Karpas-422 (cell line): Measurements from ENCODE around the gene LCN1. TPM values are rescaled to one million over a fixed set of nuclear protein-coding genes. Genes with fewer than 3 reads are reported as not detected.

Source experiments
- DNase-seq: peaks from one replicate; pipeline ENCODE4 v3.0.0-alpha.2; 2015
- H2AFZ ChIP-seq: fragments of 200-600 bp; sonication (generic); 2 replicates; pipeline ENCODE4 v1.6.1; 2014; ENCODE audit warnings: antibody characterized with exemption, low read length, mixed read lengths
- H3K27ac ChIP-seq: fragments of 200-600 bp; sonication (generic); 2 replicates; pipeline ENCODE4 v1.5.1; 2014; ENCODE audit warnings: mild to moderate bottlenecking, low read length, moderate library complexity
- H3K27me3 ChIP-seq: fragments of 200-600 bp; sonication (generic); 2 replicates; pipeline ENCODE4 v1.6.1; 2014; ENCODE audit warnings: low read length, mixed read lengths
- H3K36me3 ChIP-seq: fragments of 200-600 bp; sonication (generic); 2 replicates; pipeline ENCODE4 v1.6.1; 2014; ENCODE audit warnings: low read length, mixed read lengths; ENCODE audit not compliant: insufficient read depth
- H3K4me1 ChIP-seq: fragments of 200-600 bp; sonication (generic); 2 replicates; pipeline ENCODE4 v1.6.1; 2014; ENCODE audit warnings: mild to moderate bottlenecking, low read length, mixed read lengths
- H3K4me2 ChIP-seq: fragments of 200-600 bp; sonication (generic); 2 replicates; pipeline ENCODE4 v1.6.1; 2014; ENCODE audit warnings: low read length, low read depth, mild to moderate bottlenecking; ENCODE audit not compliant: poor library complexity, severe bottlenecking
- H3K4me3 ChIP-seq: fragments of 200-600 bp; sonication (generic); 2 replicates; pipeline ENCODE4 v1.5.1; 2014; ENCODE audit warnings: mild to moderate bottlenecking, antibody characterized with exemption, low read length, mixed read lengths
- H3K79me2 ChIP-seq: fragments of 200-600 bp; sonication (generic); 2 replicates; pipeline ENCODE4 v1.6.1; 2014; ENCODE audit warnings: mild to moderate bottlenecking, low read length, mixed read lengths
- H3K9ac ChIP-seq: fragments of 200-600 bp; sonication (generic); 2 replicates; pipeline ENCODE4 v1.6.0; 2014; ENCODE audit warnings: low read length
- H3K9me2 ChIP-seq: fragments of 200-600 bp; sonication (generic), shearing (Covaris generic); replicated peaks from 2 replicates; pipeline ENCODE4 v1.6.0; 2014; ENCODE audit warnings: mild to moderate bottlenecking, low read length, moderate library complexity; ENCODE audit not compliant: insufficient read depth
- H3K9me3 ChIP-seq: fragments of 300-700, 200-600 bp; sonication (generic); 2 replicates; pipeline ENCODE4 v1.6.1; 2014; ENCODE audit warnings: low read length, mixed read lengths
- H4K20me1 ChIP-seq: fragments of 200-600 bp; sonication (generic); 2 replicates; pipeline ENCODE4 v1.6.1; 2014; ENCODE audit warnings: mild to moderate bottlenecking, antibody characterized with exemption, low read length, low read depth; ENCODE audit not compliant: insufficient read depth
- total RNA-seq: library from RNA; depleted of rRNA; stranded (reverse); fragments of >200 nt; shearing (Covaris generic); gene quantifications from 2 replicates; pipeline ENCODE4 v1.2.3, GENCODE V29; 2014; ENCODE audit warnings: low replicate concordance

LCN1 gene
- total RNA-seq, 1 experiment from 2014 or later = not detected

DNA sequence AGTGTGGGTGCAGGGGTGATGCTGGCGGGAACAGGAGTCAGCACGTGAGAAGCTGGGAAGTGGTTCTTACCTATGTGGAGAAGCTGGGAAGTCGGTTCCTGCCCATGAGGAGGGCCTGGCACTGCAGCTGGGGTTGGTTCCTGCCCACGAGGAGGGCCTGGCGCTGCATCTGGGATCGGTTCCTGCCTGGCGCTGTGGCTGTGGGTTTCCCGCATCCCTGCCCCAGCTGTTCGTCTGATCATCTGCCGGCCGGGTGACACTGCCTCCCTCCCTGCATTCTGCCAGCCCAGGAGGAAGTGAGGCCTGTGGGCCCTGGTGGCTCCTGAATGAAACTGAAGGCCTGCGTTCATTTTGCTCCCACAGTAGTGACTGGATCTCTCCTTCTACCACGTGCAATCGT is 29.8 kb downstream of the LCN1 start:
- Histone ChIP-seq H4K20me1 (no peaks in the 10 kb centered on the region), H3K4me3 (no peak overlapping the region), H2AFZ (no peak overlapping the region), H3K79me2 (no peaks in the 10 kb centered on the region), H3K27me3 (no peaks in the 10 kb centered on the region), H3K36me3 (no peaks in the 10 kb centered on the region), H3K9me2 (no peaks in the 10 kb centered on the region), H3K4me1 (no peaks in the 10 kb centered on the region), H3K9ac (no peak overlapping the region), H3K4me2 (no peak overlapping the region), H3K9me3 (no peaks in the 10 kb centered on the region), H3K27ac (no peak overlapping the region)
- DNase-seq = no peak

DNA sequence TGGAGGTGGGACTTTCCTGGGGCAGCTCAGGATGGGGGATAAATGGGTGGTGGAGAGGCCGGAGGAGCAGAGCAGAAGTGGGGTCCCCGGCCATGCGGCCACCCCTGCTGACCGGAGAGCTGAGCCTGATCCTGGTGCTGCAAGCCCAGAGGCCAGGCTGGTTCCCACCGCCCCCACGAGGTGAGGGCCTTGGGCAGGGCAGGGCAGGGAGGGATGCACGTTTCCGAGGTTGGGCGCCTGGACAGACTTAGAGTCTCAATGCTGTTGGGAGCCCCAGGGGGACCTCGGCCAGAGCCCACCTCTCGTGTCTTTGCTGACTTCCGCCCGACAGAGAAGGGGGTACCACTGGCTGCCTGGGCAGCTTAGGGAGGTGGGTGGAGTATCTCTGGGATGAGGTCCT is 30.2 kb downstream of the LCN1 start:
- no peaks in the 10 kb centered on the region for H3K27me3 ChIP-seq
- H3K4me2 ChIP-seq = no peak overlapping the region
- no peaks in the 10 kb centered on the region for H3K4me1 ChIP-seq
- no peaks in the 10 kb centered on the region for H3K79me2 ChIP-seq
- no peaks in the 10 kb centered on the region for H3K9me3 ChIP-seq
- H3K4me3 ChIP-seq = no peak overlapping the region
- H2AFZ ChIP-seq = no peak overlapping the region
- no peaks in the 10 kb centered on the region for H3K36me3 ChIP-seq
- H3K9ac ChIP-seq = no peak overlapping the region
- DNase-seq = no peak
- H3K9me2 ChIP-seq = no peaks in the 10 kb centered on the region
- no peaks in the 10 kb centered on the region for H4K20me1 ChIP-seq
- H3K27ac ChIP-seq = no peak overlapping the region

DNA sequence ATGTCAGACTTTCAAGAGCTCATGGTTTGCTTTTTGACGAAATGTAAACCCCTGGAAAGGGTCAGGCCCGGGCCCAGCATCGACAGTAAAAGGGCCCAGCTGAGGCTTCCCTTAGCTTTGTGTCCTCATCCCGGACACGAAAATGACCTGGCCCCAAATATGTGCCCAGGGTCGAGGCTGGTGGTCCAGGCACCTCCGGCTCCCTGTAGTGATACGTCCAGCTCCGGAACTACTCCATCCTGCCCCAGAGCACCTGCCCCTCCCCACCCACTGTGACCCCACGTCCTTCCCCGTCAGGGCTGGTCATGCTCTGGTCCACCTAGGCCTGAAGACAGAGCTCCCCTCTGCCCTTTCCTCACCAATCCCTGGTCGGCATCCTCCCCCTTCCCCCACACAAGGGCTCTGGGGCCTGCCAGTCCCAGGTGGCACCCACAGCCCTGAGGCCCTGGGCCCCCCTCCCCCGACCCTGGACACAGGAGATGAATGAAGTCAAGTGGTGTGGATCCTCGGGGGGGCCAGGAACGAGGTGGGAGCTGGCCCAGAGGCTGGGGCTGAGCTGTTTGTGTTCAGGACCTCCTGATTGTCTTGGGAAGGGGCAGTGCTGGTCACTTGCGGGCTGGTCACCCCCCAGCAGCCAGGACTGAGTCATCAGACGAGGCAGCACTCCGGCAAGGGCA is 30.9 kb downstream of the LCN1 start:
- Histone ChIP-seq H3K27ac (no peak overlapping the region), H2AFZ (no peak overlapping the region), H3K4me3 (no peak overlapping the region), H4K20me1 (no peaks in the 10 kb centered on the region), H3K36me3 (no peaks in the 10 kb centered on the region), H3K4me2 (no peak overlapping the region), H3K27me3 (no peaks in the 10 kb centered on the region), H3K9ac (no peak overlapping the region), H3K9me2 (no peaks in the 10 kb centered on the region), H3K79me2 (no peaks in the 10 kb centered on the region), H3K4me1 (no peaks in the 10 kb centered on the region), H3K9me3 (no peaks in the 10 kb centered on the region)
- DNase-seq = no peak

DNA sequence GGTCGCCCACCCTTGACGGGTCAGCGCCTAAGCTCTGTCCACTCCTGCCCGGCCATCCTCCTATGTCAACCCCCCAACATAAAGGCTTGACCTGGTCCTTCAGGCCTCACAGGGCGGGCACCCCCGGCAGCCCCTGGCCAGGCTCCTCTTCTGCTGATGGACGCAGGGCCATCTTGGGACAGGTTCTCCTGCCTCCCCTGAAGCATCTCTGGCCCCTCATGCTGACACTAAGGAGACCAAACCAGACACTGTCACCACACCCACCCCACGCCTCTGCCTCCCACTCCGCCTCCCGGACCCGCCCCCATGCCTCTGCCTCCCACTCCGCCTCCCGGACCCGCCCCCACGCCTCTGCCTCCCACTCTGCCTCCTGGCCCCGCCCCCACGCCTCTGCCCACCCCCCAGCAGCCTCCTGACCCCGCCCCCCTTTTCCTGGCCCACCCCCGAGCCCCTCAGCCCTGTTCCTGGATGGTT is 31.5 kb downstream of the LCN1 start:
- no peaks in the 10 kb centered on the region for H3K9me3 ChIP-seq
- no peak overlapping the region for H2AFZ ChIP-seq
- no peak overlapping the region for H3K9ac ChIP-seq

DNA sequence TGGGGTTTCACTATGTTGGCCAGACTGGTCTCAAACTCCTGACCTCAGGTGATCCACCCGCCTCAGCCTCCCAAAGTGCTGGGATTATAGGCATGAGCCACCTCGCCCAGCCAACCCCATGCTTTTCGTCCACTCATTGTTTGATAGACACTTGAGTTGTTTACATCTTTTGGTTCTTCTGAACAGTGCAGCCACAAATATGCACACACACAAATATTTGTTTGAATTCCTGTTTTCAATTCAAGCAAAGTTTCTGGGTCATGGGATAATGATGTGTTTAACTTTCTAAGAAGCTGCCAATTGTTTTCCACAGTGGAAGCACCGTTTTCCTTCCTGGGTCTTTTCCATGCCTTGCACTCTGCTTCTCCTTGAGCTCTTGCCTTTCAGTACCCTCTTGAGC is 33.5 kb downstream of the LCN1 start:
- H3K36me3 ChIP-seq = no peaks in the 10 kb centered on the region
- no peak overlapping the region for H3K27ac ChIP-seq
- no peak overlapping the region for H3K9ac ChIP-seq
- H3K9me2 ChIP-seq = no peaks in the 10 kb centered on the region
- H3K4me3 ChIP-seq = no peak overlapping the region
- no peaks in the 10 kb centered on the region for H3K4me1 ChIP-seq
- no peak overlapping the region for H3K4me2 ChIP-seq
- no peaks in the 10 kb centered on the region for H3K79me2 ChIP-seq
- no peaks in the 10 kb centered on the region for H3K9me3 ChIP-seq
- no peak overlapping the region for H2AFZ ChIP-seq
- no peak for DNase-seq
- no peaks in the 10 kb centered on the region for H4K20me1 ChIP-seq
- H3K27me3 ChIP-seq = no peaks in the 10 kb centered on the region

More for the DNA sequence above, 31.5 kb downstream of the LCN1 start:
- Histone ChIP-seq H3K27me3 (no peaks in the 10 kb centered on the region), H3K27ac (no peak overlapping the region), H3K79me2 (no peaks in the 10 kb centered on the region), H3K4me2 (no peak overlapping the region), H3K9me2 (no peaks in the 10 kb centered on the region), H4K20me1 (no peaks in the 10 kb centered on the region), H3K4me1 (no peaks in the 10 kb centered on the region), H3K4me3 (no peak overlapping the region), H3K36me3 (no peaks in the 10 kb centered on the region)
- DNase-seq = peak; percentile 51

DNA sequence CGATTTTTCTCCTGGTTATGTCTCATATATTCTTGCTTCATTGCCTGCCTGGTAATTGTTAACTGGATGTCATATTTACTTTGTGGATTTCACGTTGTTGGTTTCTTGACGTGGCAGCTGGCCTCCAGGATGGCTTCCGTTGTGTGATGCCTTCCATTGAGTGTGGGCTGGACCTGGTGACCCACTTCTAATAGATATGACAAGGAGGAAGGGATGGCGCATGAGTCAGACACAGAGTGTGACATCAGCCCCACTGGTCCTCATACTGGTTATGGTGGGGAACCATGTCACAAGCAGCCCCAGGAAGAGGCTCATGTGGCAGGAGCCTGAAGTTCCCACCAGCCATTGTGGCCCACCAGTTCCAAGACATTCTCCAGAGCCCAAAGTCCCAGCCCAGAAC is 34.0 kb downstream of the LCN1 start:
- no peak overlapping the region for H3K4me2 ChIP-seq
- DNase-seq = no peak
- H3K4me3 ChIP-seq = no peak overlapping the region
- no peak overlapping the region for H3K27ac ChIP-seq
- no peaks in the 10 kb centered on the region for H3K9me3 ChIP-seq
- H3K9me2 ChIP-seq = no peaks in the 10 kb centered on the region
- no peak overlapping the region for H3K9ac ChIP-seq
- no peaks in the 10 kb centered on the region for H4K20me1 ChIP-seq
- H3K79me2 ChIP-seq = no peaks in the 10 kb centered on the region
- H2AFZ ChIP-seq = no peak overlapping the region
- H3K4me1 ChIP-seq = no peaks in the 10 kb centered on the region
- H3K36me3 ChIP-seq = no peaks in the 10 kb centered on the region
- no peaks in the 10 kb centered on the region for H3K27me3 ChIP-seq

DNA sequence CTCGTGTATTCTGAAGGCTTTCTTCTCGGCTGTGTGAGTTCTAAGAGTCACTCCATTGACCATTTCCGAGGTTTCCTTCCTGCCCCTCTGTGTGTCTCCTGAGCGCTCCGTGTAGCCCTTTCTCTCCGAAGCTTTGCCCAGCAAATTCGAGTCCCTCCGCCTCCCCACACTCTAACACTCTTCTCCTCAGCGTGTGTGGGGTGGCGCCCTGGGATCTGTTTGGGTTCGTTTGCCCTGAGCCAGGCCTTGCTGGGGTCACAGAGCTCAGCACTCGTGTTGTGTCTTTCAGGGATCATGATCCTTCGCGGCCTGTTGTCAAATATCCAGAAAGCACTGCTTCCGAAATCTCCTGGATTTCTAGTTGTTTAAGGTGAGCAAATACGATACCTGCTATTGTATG is 34.7 kb downstream of the LCN1 start:
- no peak overlapping the region for H3K9ac ChIP-seq
- no peaks in the 10 kb centered on the region for H3K9me2 ChIP-seq

DNA sequence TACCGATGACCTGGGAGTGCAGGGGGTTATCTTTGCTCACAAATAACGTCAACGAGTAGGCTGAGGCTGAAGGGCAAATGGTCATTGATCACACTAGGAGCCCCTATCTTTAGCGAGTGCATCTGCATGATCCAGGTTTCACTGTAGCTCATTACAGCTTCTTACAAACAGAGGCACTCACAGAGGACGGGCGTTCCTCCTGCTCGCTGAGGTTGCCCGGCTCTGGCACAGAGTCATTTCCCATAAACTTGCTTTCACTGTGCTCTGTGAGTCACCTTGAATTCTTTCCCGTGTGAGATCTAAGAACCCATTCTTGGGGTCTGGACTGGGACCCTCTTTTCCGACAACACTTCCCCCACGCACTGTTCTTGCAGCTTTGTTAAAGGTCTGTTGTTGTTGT is 38.4 kb downstream of the LCN1 start:
- Histone ChIP-seq H3K4me3 (no peak overlapping the region), H3K4me2 (no peak overlapping the region), H3K9me2 (no peaks in the 10 kb centered on the region), H3K9me3 (no peaks in the 10 kb centered on the region), H3K27me3 (no peaks in the 10 kb centered on the region), H3K4me1 (no peaks in the 10 kb centered on the region), H3K27ac (no peak overlapping the region), H3K9ac (no peak overlapping the region), H3K79me2 (no peaks in the 10 kb centered on the region), H3K36me3 (no peaks in the 10 kb centered on the region), H4K20me1 (no peaks in the 10 kb centered on the region), H2AFZ (no peak overlapping the region)
- DNase-seq = no peak

More for the DNA sequence above, 34.7 kb downstream of the LCN1 start:
- no peak overlapping the region for H3K27ac ChIP-seq
- no peak overlapping the region for H2AFZ ChIP-seq
- no peak overlapping the region for H3K4me2 ChIP-seq
- H3K9me3 ChIP-seq = no peaks in the 10 kb centered on the region
- no peaks in the 10 kb centered on the region for H3K4me1 ChIP-seq
- no peaks in the 10 kb centered on the region for H3K27me3 ChIP-seq
- no peaks in the 10 kb centered on the region for H4K20me1 ChIP-seq
- DNase-seq = no peak
- H3K79me2 ChIP-seq = no peaks in the 10 kb centered on the region
- H3K4me3 ChIP-seq = no peak overlapping the region
- no peaks in the 10 kb centered on the region for H3K36me3 ChIP-seq
